Right cardiac atrium (tissue), 5 donors: ENCODE data around the gene PLIN3. TPM values are rescaled to one million over a fixed set of nuclear protein-coding genes. Genes with fewer than 3 reads are reported as not detected.
A peak's percentile ranks its signal among the peaks of the same experiment; 100 is the strongest.
"Not testable (repeated sequence)": the region's sequence is repeated elsewhere in the genome, so short reads cannot be mapped to it uniquely, and the experiment has no call there.

Source experiments
- ATAC-seq, 2 donors: fragments of 200-7000 bp; cut with Tn5 transposase; one replicate each; pipeline versions ENCODE4 v1.8.0 to v1.9.1; 2020; ENCODE audit warnings: moderate library complexity in 2 of 2, mild to moderate bottlenecking in 1 of 2
- DNase-seq, 3 donors: peaks; one replicate each; pipeline ENCODE4 v3.0.0-alpha.2; 2020
- H3K27ac ChIP-seq: one replicate; pipeline ENCODE4 v1.5.1; 2013; ENCODE audit warnings: mild to moderate bottlenecking, low read length, control low read depth, moderate library complexity
- H3K27me3 ChIP-seq: one replicate; pipeline ENCODE4 v1.6.1; 2013; ENCODE audit not compliant: control insufficient read depth, insufficient read depth
- H3K4me1 ChIP-seq: one replicate; pipeline ENCODE4 v1.6.1; 2013; ENCODE audit warnings: low read length; ENCODE audit not compliant: control insufficient read depth, insufficient read depth
- H3K4me3 ChIP-seq: one replicate; pipeline ENCODE4 v1.5.1; 2013; ENCODE audit warnings: low read length, control low read depth
- H3K9me3 ChIP-seq: one replicate; pipeline ENCODE4 v1.6.1; 2013; ENCODE audit warnings: low read length; ENCODE audit not compliant: control insufficient read depth
- WGBS: extraction: QIAGEN DNeasy Blood & Tissue Kit; methylation state at CpG from one replicate; pipeline ENCODE4 v1.1.7; 2013; 5-methylcytosine and 5-hydroxymethylcytosine counted together
- intact Hi-C, 4 donors: fragments of 100-400 bp; cut with DNase I; formaldehyde crosslinking; loops; one replicate each; pipeline versions ENCODE4 v1.11.0 to v1.14.0; 2022 to 2023
- polyA plus RNA-seq: library from polyadenylated mRNA; stranded (reverse); fragments of 200-250 nt; gene quantifications from one replicate; pipeline ENCODE4 v1.2.3, GENCODE V29; 2013
- total RNA-seq, 4 donors: library from RNA; stranded (reverse); fragmentation: NEBNext Ultra II Directional; extraction: Animal tissue kit (Norgen Biotek cat#: 25700); gene quantifications; one replicate each; pipeline ENCODE4 v1.2.1, GENCODE V29; 2021
- donor health status: healthy with polysubstance abuse.
- donor health status: DM: no; HTN: yes; CAD: no.
- donor health status: DM: no; HTN: no; CAD: no.
- donor health status: DM: no; HTN: yes; CAD: no; lungs with severe emphysema.
- donor health status: DM: yes; HTN: yes; CAD: no.

Gene PLIN3
- total and polyA plus RNA-seq, 5 donors: 16.9 to 32.2 (median 27.0) TPM

- intact Hi-C loops: no loop called here
- Histone ChIP-seq H3K27me3 (no peaks in the 10 kb centered on the region), H3K9me3 (no peaks in the 10 kb centered on the region), H3K27ac (no peak overlapping the region), H3K4me3 (no peak overlapping the region), H3K4me1 (peaks cover 3% of the 10 kb centered on the region)
- no peak for DNase-seq
- 70% methylated on average over 16 of the region's 16 CpGs for WGBS
- no peak for ATAC-seq
Measured at GRCh38 chr19:4829001-4829712, 38.3 kb downstream of the PLIN3 start.

GRCh38 chr19:4823577-4823976 is 43.9 kb downstream of the PLIN3 start:
- Histone ChIP-seq H3K9me3 (no peaks in the 10 kb centered on the region), H3K27ac (no peak overlapping the region), H3K4me1 (no peaks in the 10 kb centered on the region), H3K4me3 (no peak overlapping the region), H3K27me3 (no peaks in the 10 kb centered on the region)
- intact Hi-C loops: no loop called here
- no peak for DNase-seq
- ATAC-seq: no peak
- 97% methylated on average over 6 of the region's 6 CpGs for WGBS

GRCh38 chr19:4822354-4822753 is 45.1 kb downstream of the PLIN3 start:
- H3K4me3 ChIP-seq, H3K27ac ChIP-seq, ATAC-seq, H3K9me3 ChIP-seq, H3K27me3 ChIP-seq, DNase-seq, H3K4me1 ChIP-seq, intact Hi-C loops: not testable (repeated sequence)
- WGBS: 98% methylated on average over 7 of the region's 7 CpGs

- no peaks in the 10 kb centered on the region for H3K4me1 ChIP-seq
- ATAC-seq: no peak
Measured at GRCh38 chr19:4821265-4821664, 46.2 kb downstream of the PLIN3 start.

GRCh38 chr19:4817467-4818277 is 49.8 kb downstream of the PLIN3 start:
- no peak overlapping the region for H3K4me3 ChIP-seq
- no peaks in the 10 kb centered on the region for H3K27me3 ChIP-seq
- DNase-seq (no peak), ATAC-seq (no peak)
- no peaks in the 10 kb centered on the region for H3K4me1 ChIP-seq
- intact Hi-C loops: loop anchor here in 1 of 4 donors (10.0 kb wide), 1 partner anchor 97 kb away; no protein-coding TSS in a partner anchor
- no peak overlapping the region for H3K27ac ChIP-seq
- 85% methylated on average over 32 of the region's 32 CpGs for WGBS
- H3K9me3 ChIP-seq: no peaks in the 10 kb centered on the region

More at GRCh38 chr19:4821265-4821664, 46.2 kb downstream of the PLIN3 start:
- Histone ChIP-seq H3K27me3 (no peaks in the 10 kb centered on the region), H3K27ac (no peak overlapping the region), H3K9me3 (no peaks in the 10 kb centered on the region), H3K4me3 (no peak overlapping the region)
- no peak for DNase-seq
- intact Hi-C loops: no loop called here
- 89% methylated on average over 4 of the region's 4 CpGs for WGBS

GRCh38 chr19:4816950-4817278 is 50.6 kb downstream of the PLIN3 start:
- H3K27me3 ChIP-seq: no peaks in the 10 kb centered on the region
- no peaks in the 10 kb centered on the region for H3K9me3 ChIP-seq
- H3K4me1 ChIP-seq: no peaks in the 10 kb centered on the region
- WGBS: 95% methylated on average over 16 of the region's 16 CpGs
- DNase-seq: no peak
- intact Hi-C loops: loop anchor here in 1 of 4 donors (10.0 kb wide), 1 partner anchor 98 kb away; no protein-coding TSS in a partner anchor
- no peak overlapping the region for H3K27ac ChIP-seq
- H3K4me3 ChIP-seq: no peak overlapping the region
- ATAC-seq: no peak

GRCh38 chr19:4816202-4816949 is 51.1 kb downstream of the PLIN3 start:
- Histone ChIP-seq H3K27ac (no peak overlapping the region), H3K9me3 (no peaks in the 10 kb centered on the region), H3K4me3 (no peak overlapping the region), H3K4me1 (no peaks in the 10 kb centered on the region), H3K27me3 (no peaks in the 10 kb centered on the region)
- peak; percentile 5 to 12 for ATAC-seq
- peak in 2 of 3 donors; percentile 60 to 68 for DNase-seq
- 94% methylated on average over 35 of the region's 35 CpGs for WGBS
- intact Hi-C loops: loop anchor here in 1 of 4 donors (10.0 kb wide), 1 partner anchor 98 kb away; no protein-coding TSS in a partner anchor

GRCh38 chr19:4815426-4816201 is 51.9 kb downstream of the PLIN3 start:
- peak; percentile 92 to 94 (median 92) for DNase-seq
- Histone ChIP-seq H3K27me3 (no peaks in the 10 kb centered on the region), H3K4me3 (no peak overlapping the region), H3K27ac (no peak overlapping the region), H3K4me1 (no peaks in the 10 kb centered on the region), H3K9me3 (no peaks in the 10 kb centered on the region)
- peak; percentile 93 to 95 for ATAC-seq
- intact Hi-C loops: loop anchor here in 1 of 4 donors (10.0 kb wide), 1 partner anchor 99 kb away; no protein-coding TSS in a partner anchor
- 29% methylated on average over 28 of the region's 28 CpGs for WGBS

- WGBS: 73% methylated on average over 7 of the region's 7 CpGs
- no peak overlapping the region for H3K4me3 ChIP-seq
- no peak for DNase-seq
- no peak overlapping the region for H3K27ac ChIP-seq
- no peak for ATAC-seq
- intact Hi-C loops: loop anchor here in 3 of 4 donors (5.0 to 10.0 kb wide), 3 partner anchors 37 to 217 kb away; no protein-coding TSS in a partner anchor
- no peaks in the 10 kb centered on the region for H3K4me1 ChIP-seq
- H3K9me3 ChIP-seq: no peaks in the 10 kb centered on the region
- H3K27me3 ChIP-seq: no peaks in the 10 kb centered on the region
Measured at GRCh38 chr19:4814625-4815425, 52.6 kb downstream of the PLIN3 start.
